ENCODE data around the gene CSN2. TPM values are rescaled to one million over a fixed set of nuclear protein-coding genes. Genes with fewer than 3 reads are reported as not detected.

CSN2 gene
- total RNA-seq, 1 donor from 2014 or later = not detected

DNA sequence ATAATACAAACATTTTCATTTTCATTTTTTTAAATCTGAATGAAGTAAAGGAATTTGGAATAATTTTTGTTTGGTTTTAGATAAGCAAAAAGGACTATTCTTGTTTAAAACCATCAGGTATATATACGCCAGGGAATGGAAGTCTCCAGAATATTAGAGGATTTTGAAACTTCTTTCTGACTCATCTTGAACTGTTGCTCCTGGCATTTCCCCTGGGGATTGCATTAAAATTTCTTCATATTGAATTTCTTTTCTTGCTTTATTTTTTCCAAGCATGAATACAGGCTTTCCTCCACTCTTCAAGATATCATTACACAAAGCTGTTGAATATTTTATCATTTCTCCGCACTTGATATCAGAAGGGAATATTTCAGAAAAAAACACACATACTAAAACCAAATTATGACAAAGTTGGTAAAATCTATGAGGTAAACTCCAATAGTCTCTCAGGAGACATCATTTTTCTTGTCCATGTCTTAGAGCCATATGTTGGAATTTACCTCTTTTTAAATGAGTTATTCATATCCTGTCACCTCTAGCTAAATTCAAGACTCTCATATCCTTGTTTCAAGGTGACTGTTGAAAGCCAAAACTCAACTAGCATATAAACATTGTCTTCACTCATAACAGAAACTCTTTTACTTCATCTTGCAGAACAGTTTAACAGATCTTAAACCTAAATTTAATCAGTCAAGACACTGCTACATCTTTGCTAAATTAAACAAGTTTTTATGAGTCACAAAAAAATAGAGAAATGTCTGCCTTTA is 55.3 kb downstream of the CSN2 start:
- DNase-seq = no peak
- no peak for ATAC-seq (ENCODE audit: poor library complexity)
- intact Hi-C loops (cut with DNase I) = no loop called here

DNA sequence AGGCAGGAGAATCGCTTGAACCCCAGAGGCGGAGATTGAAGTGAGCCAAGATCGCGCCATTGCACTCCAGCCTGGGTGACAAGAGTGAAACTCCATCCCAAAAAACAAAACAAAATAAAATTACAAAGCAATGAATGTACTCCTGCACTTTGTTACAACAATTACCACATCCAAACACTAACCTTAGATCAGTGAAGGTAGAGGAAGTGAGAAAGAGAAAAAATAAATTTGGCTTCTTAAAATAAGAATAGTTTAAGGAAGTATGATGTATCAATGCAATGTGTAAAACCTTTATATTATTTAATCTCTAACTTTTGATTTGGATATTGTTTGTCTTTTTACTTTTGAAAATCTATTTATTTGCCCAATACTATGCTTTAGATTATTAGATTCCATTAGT is 56.3 kb downstream of the CSN2 start:
- intact Hi-C loops (cut with DNase I) = no loop called here
- no peak for ATAC-seq (ENCODE audit: poor library complexity)
- DNase-seq = no peak

DNA sequence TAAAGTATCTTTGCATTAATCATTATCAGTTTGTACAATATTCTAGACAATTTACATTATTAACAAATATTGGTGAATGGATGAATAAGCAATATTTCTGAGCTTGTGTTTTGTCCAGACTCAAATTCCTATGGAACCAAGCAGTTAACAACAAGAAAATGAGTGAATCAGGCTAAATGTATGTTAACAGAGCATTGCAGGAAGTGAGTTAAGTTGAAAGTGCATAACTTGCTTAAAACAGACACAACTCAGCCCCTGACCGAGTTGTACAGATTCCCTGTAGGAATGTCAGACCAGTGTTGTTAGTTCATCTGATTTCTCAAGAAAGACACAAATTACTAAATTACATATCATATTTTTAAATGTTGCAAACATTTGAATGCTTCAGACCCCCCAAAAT is 58.4 kb downstream of the CSN2 start:
- intact Hi-C loops (cut with DNase I) = no loop called here
- ATAC-seq (ENCODE audit: poor library complexity) (no peak), DNase-seq (no peak)

Other genes starting within 250 kb of the CSN2 start
- 0.89 TPM for gene SULT1B1, start 205.1 kb downstream of the CSN2 start, total RNA-seq
- gene SULT1E1, start 105.6 kb downstream of the CSN2 start, total RNA-seq = not detected
- not detected for gene CSN1S1, start 34.7 kb downstream of the CSN2 start, total RNA-seq
- gene STATH, start 30.2 kb upstream of the CSN2 start, total RNA-seq = not detected
- gene HTN3, start 62.7 kb upstream of the CSN2 start, total RNA-seq = not detected
- gene HTN1, start 84.7 kb upstream of the CSN2 start, total RNA-seq = not detected
- gene PRR27, start 188.5 kb upstream of the CSN2 start, total RNA-seq = not detected
- not detected for gene ODAM, start 230.0 kb upstream of the CSN2 start, total RNA-seq

Data from Right ventricle myocardium superior (tissue), 1 donor.